ENCODE results near the gene TFDP2.
A peak's percentile ranks its signal among the peaks of the same experiment; 100 is the strongest.

The TFDP2 gene

DNA sequence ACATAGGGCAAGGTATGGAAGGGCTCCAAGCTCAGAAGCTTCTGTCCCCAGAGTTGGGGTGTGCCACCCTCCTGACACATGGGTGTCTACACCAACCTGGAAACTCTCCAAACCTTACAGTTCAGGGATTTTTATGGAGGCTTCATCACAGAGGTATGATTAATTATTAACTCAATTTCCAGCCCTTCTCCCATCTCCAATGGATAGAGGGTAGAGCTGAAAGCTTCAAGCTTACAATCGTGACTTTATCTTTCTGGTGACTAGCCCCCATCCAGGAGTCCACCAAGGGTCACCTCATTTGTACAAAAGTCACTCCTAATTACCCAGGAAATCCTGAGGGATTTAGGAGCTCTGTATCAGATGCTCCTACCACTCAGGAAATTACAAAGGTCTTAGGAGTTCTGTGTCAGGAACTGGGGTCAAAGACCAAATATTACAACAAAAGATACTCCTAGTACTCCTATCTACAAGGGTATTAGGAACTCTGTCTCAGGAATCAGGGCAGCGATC is 62.7 kb downstream of the TFDP2 start:
- H3K4ac ChIP-seq (ENCODE audit: low read depth, low read length): no peak overlapping the region
- no peak overlapping the region for H3K23ac ChIP-seq (ENCODE audit: low read length)
- no peak overlapping the region for H2BK12ac ChIP-seq (ENCODE audit: low read length)
- no CpG with 5 or more reads among the region's 2 CpGs for WGBS (ENCODE audit: extremely low coverage, insufficient coverage, insufficient read length)
- no peaks in the 10 kb centered on the region for H3K79me1 ChIP-seq (ENCODE audit: low read length)
- no peak overlapping the region for H3K27ac ChIP-seq (ENCODE audit: low read depth, low read length)
- no peak for DNase-seq
- H2BK5ac ChIP-seq (ENCODE audit: low read depth, low read length, poor library complexity): no peak overlapping the region
- no peak overlapping the region for H3K9ac ChIP-seq (ENCODE audit: low read length)
- no peak overlapping the region for H3K4me3 ChIP-seq (ENCODE audit: low read depth, low read length)
- H4K8ac ChIP-seq (ENCODE audit: low read depth, low read length): no peak overlapping the region
- H4K12ac ChIP-seq (ENCODE audit: low read depth, low read length): no peak overlapping the region
- no peaks in the 10 kb centered on the region for H3K36me3 ChIP-seq (ENCODE audit: control insufficient read depth in 1 of 2, insufficient read depth in 2 of 2, low read length in 2 of 2)
- H3K4me1 ChIP-seq (ENCODE audit: control insufficient read depth in 1 of 2, insufficient read depth in 2 of 2, low read length in 2 of 2): peaks cover 0 to 4% of the 10 kb centered on the region in 2 experiments
- no peak overlapping the region for H2AK5ac ChIP-seq (ENCODE audit: low read length)
- no peak overlapping the region for H2BK120ac ChIP-seq (ENCODE audit: insufficient read depth, low read length, poor library complexity)
- H3K27me3 ChIP-seq (ENCODE audit: insufficient read depth, low read length): no peaks in the 10 kb centered on the region
- no peaks in the 10 kb centered on the region for H3K9me3 ChIP-seq (ENCODE audit: insufficient read depth, low read depth, low read length)
- no peak overlapping the region for H2AFZ ChIP-seq (ENCODE audit: insufficient read depth, low read length, poor library complexity)
- no peak overlapping the region for H3K18ac ChIP-seq (ENCODE audit: low read length)
- H4K91ac ChIP-seq (ENCODE audit: low read depth, low read length): no peak overlapping the region
- no peak overlapping the region for H3K14ac ChIP-seq (ENCODE audit: low read length)
- no peak overlapping the region for H3K4me2 ChIP-seq (ENCODE audit: low read length)
- no peaks in the 10 kb centered on the region for H3K79me2 ChIP-seq (ENCODE audit: control insufficient read depth, insufficient read depth, low read length, poor library complexity)

DNA sequence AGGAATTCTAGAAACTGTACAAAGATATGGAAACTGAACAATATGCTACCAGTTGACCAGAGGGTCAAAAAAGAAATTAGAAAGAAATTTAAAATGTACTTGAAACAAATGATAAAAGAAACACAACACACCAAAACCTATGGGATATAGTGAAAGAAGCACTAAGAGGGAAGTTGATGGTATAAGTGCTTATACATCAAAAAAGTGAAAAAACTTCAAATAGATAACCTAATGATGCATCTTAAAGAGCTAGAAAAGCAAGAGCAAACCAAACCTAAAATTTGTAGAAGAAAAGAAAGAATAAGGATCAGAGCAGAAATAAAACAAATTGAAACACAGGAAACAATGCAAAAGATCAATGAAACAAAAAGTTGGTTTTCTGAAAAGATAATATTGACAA is 68.2 kb downstream of the TFDP2 start:
- no peak overlapping the region for H3K4me2 ChIP-seq (ENCODE audit: low read length)
- no peak overlapping the region for H3K4ac ChIP-seq (ENCODE audit: low read depth, low read length)
- H3K4me3 ChIP-seq (ENCODE audit: low read depth, low read length): no peak overlapping the region
- H3K23ac ChIP-seq (ENCODE audit: low read length): no peak overlapping the region
- no peak overlapping the region for H2BK120ac ChIP-seq (ENCODE audit: insufficient read depth, low read length, poor library complexity)
- H3K9ac ChIP-seq (ENCODE audit: low read length): no peak overlapping the region
- peaks cover 2% of the 10 kb centered on the region for H3K79me2 ChIP-seq (ENCODE audit: control insufficient read depth, insufficient read depth, low read length, poor library complexity)
- H3K14ac ChIP-seq (ENCODE audit: low read length): no peak overlapping the region
- H4K8ac ChIP-seq (ENCODE audit: low read depth, low read length): no peak overlapping the region
- H4K91ac ChIP-seq (ENCODE audit: low read depth, low read length): no peak overlapping the region
- H4K12ac ChIP-seq (ENCODE audit: low read depth, low read length): no peak overlapping the region
- H2AK5ac ChIP-seq (ENCODE audit: low read length): no peak overlapping the region
- H2BK12ac ChIP-seq (ENCODE audit: low read length): no peak overlapping the region
- no peaks in the 10 kb centered on the region for H3K27me3 ChIP-seq (ENCODE audit: insufficient read depth, low read length)
- H3K9me3 ChIP-seq (ENCODE audit: insufficient read depth, low read depth, low read length): no peaks in the 10 kb centered on the region
- H3K36me3 ChIP-seq (ENCODE audit: control insufficient read depth in 1 of 2, insufficient read depth in 2 of 2, low read length in 2 of 2): no peaks in the 10 kb centered on the region
- no peak overlapping the region for H3K18ac ChIP-seq (ENCODE audit: low read length)
- H3K27ac ChIP-seq (ENCODE audit: low read depth, low read length): no peak overlapping the region
- H2AFZ ChIP-seq (ENCODE audit: insufficient read depth, low read length, poor library complexity): no peak overlapping the region
- no peak overlapping the region for H2BK5ac ChIP-seq (ENCODE audit: low read depth, low read length, poor library complexity)
- DNase-seq: no peak
- H3K79me1 ChIP-seq (ENCODE audit: low read length): peaks cover 5% of the 10 kb centered on the region
- H3K4me1 ChIP-seq (ENCODE audit: control insufficient read depth in 1 of 2, insufficient read depth in 2 of 2, low read length in 2 of 2): peaks cover 0 to 5% of the 10 kb centered on the region in 2 experiments

DNA sequence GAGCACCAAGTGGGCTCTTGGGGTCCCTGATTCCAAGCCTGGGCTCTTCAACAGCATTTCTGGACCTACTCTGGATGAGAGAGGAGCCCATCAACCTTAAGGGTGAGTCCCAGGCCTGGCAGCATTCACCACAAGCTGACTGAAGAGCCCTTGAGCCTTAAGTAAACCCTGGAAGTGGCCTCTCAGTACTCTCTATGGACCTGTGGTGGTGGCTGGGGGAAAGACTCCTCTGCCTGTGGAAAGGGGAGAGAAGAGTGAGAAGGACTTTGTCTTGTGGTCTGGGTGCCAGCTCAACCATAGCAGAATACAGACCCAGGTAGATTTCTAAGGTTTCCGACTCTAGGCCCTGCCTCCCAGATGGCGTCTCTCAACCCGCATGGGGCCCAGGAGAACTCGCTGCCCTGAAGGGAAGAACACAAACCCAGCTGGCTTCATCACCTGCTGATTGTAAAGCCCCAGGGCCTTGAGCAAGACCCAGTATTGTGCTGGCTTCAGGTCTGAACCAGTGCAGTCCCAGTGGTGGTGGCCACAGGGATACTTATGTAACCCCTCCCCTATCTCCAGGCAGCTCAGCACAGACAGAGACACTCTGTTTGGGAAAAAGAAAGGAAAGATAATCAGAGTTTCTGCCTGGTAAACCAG is 71.4 kb downstream of the TFDP2 start:
- peak overlapping the region; percentile 44 for H2BK5ac ChIP-seq (ENCODE audit: low read depth, low read length, poor library complexity)

DNA sequence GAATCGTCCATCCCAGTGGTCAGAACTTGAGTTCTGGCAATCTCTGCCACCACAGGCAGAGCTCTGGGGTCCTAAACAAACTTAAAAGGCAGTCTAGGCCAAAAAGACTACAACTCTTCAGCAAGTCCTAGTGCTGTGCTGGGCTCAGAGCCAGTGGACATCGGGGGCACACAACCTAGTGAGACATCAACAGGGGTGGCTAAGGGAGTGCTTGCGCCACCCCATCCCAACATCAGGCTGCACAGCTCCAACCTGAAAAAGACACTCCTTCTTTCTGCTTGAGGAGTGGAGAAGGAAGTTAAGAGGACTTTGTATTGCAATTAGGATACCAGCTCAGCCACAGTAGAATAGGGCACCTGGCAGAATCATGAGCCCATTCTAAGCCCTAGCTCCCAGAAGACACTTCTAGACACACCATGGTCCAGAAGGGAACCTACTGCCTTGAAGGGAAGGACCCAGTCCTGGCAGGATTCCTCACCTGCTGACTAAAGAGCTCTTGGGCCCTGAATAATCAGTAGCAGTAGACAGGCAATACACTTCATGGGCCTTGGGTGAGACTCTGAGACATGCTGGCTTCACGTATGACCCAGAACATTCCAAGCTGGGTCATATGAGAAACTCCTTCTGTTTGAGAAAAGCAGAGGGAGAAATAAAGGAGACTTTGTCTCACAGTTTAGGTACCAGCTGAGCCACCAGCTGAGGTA is 72.0 kb downstream of the TFDP2 start:
- peak overlapping the region; percentile 44 for H2BK5ac ChIP-seq (ENCODE audit: low read depth, low read length, poor library complexity)
- H3K14ac ChIP-seq (ENCODE audit: low read length): peak overlapping the region; percentile 62
- no peak overlapping the region for H2AK5ac ChIP-seq (ENCODE audit: low read length)
- peaks cover 0 to 5% of the 10 kb centered on the region in 2 experiments for H3K4me1 ChIP-seq (ENCODE audit: control insufficient read depth in 1 of 2, insufficient read depth in 2 of 2, low read length in 2 of 2)
- H2AFZ ChIP-seq (ENCODE audit: insufficient read depth, low read length, poor library complexity): no peak overlapping the region
- no peak overlapping the region for H3K18ac ChIP-seq (ENCODE audit: low read length)
- H2BK120ac ChIP-seq (ENCODE audit: insufficient read depth, low read length, poor library complexity): peak overlapping the region; percentile 58
- no peaks in the 10 kb centered on the region for H3K27me3 ChIP-seq (ENCODE audit: insufficient read depth, low read length)
- peak overlapping the region; percentile 48 for H3K27ac ChIP-seq (ENCODE audit: low read depth, low read length)
- no peaks in the 10 kb centered on the region for H3K36me3 ChIP-seq (ENCODE audit: control insufficient read depth in 1 of 2, insufficient read depth in 2 of 2, low read length in 2 of 2)
- H3K9ac ChIP-seq (ENCODE audit: low read length): no peak overlapping the region
- H2BK12ac ChIP-seq (ENCODE audit: low read length): peak overlapping the region; percentile 50
- H3K23ac ChIP-seq (ENCODE audit: low read length): no peak overlapping the region
- peaks cover 2% of the 10 kb centered on the region for H3K79me2 ChIP-seq (ENCODE audit: control insufficient read depth, insufficient read depth, low read length, poor library complexity)
- H3K4me2 ChIP-seq (ENCODE audit: low read length): no peak overlapping the region
- WGBS (ENCODE audit: extremely low coverage, insufficient coverage, insufficient read length): no CpG with 5 or more reads among the region's 4 CpGs
- H3K79me1 ChIP-seq (ENCODE audit: low read length): peaks cover 5% of the 10 kb centered on the region
- no peaks in the 10 kb centered on the region for H3K9me3 ChIP-seq (ENCODE audit: insufficient read depth, low read depth, low read length)
- no peak overlapping the region for H3K4ac ChIP-seq (ENCODE audit: low read depth, low read length)
- H4K8ac ChIP-seq (ENCODE audit: low read depth, low read length): no peak overlapping the region
- no peak overlapping the region for H3K4me3 ChIP-seq (ENCODE audit: low read depth, low read length)
- peak overlapping the region; percentile 61 for H4K91ac ChIP-seq (ENCODE audit: low read depth, low read length)
- peak; percentile 77 to 81 for DNase-seq
- H4K12ac ChIP-seq (ENCODE audit: low read depth, low read length): no peak overlapping the region

More for the DNA sequence above, 71.4 kb downstream of the TFDP2 start:
- WGBS (ENCODE audit: extremely low coverage, insufficient coverage, insufficient read length): no CpG with 5 or more reads among the region's 4 CpGs
- no peak overlapping the region for H4K8ac ChIP-seq (ENCODE audit: low read depth, low read length)
- no peaks in the 10 kb centered on the region for H3K27me3 ChIP-seq (ENCODE audit: insufficient read depth, low read length)
- H3K27ac ChIP-seq (ENCODE audit: low read depth, low read length): peak overlapping the region; percentile 80
- no peaks in the 10 kb centered on the region for H3K36me3 ChIP-seq (ENCODE audit: control insufficient read depth in 1 of 2, insufficient read depth in 2 of 2, low read length in 2 of 2)
- no peak overlapping the region for H2AK5ac ChIP-seq (ENCODE audit: low read length)
- H3K9me3 ChIP-seq (ENCODE audit: insufficient read depth, low read depth, low read length): no peaks in the 10 kb centered on the region
- peak; percentile 98 to 99 for DNase-seq
- H3K18ac ChIP-seq (ENCODE audit: low read length): no peak overlapping the region
- H3K4me3 ChIP-seq (ENCODE audit: low read depth, low read length): no peak overlapping the region
- no peak overlapping the region for H3K4me2 ChIP-seq (ENCODE audit: low read length)
- H4K91ac ChIP-seq (ENCODE audit: low read depth, low read length): peak overlapping the region; percentile 61
- peaks cover 0 to 5% of the 10 kb centered on the region in 2 experiments for H3K4me1 ChIP-seq (ENCODE audit: control insufficient read depth in 1 of 2, insufficient read depth in 2 of 2, low read length in 2 of 2)
- no peak overlapping the region for H2BK12ac ChIP-seq (ENCODE audit: low read length)
- H2BK120ac ChIP-seq (ENCODE audit: insufficient read depth, low read length, poor library complexity): peak overlapping the region; percentile 58
- H3K9ac ChIP-seq (ENCODE audit: low read length): no peak overlapping the region
- no peak overlapping the region for H2AFZ ChIP-seq (ENCODE audit: insufficient read depth, low read length, poor library complexity)
- H3K23ac ChIP-seq (ENCODE audit: low read length): no peak overlapping the region
- H4K12ac ChIP-seq (ENCODE audit: low read depth, low read length): no peak overlapping the region
- H3K14ac ChIP-seq (ENCODE audit: low read length): peak overlapping the region; percentile 62
- no peak overlapping the region for H3K4ac ChIP-seq (ENCODE audit: low read depth, low read length)
- H3K79me2 ChIP-seq (ENCODE audit: control insufficient read depth, insufficient read depth, low read length, poor library complexity): peaks cover 2% of the 10 kb centered on the region
- H3K79me1 ChIP-seq (ENCODE audit: low read length): peaks cover 5% of the 10 kb centered on the region
